GOT3 (cell line): ENCODE results near the gene SMCO4.

Experiments
- DNase-seq: peaks from one replicate; lab custom pipeline; 2025; ENCODE audit warnings: mixed read lengths; lab: John Stamatoyannopoulos, UW

Gene SMCO4

DNA sequence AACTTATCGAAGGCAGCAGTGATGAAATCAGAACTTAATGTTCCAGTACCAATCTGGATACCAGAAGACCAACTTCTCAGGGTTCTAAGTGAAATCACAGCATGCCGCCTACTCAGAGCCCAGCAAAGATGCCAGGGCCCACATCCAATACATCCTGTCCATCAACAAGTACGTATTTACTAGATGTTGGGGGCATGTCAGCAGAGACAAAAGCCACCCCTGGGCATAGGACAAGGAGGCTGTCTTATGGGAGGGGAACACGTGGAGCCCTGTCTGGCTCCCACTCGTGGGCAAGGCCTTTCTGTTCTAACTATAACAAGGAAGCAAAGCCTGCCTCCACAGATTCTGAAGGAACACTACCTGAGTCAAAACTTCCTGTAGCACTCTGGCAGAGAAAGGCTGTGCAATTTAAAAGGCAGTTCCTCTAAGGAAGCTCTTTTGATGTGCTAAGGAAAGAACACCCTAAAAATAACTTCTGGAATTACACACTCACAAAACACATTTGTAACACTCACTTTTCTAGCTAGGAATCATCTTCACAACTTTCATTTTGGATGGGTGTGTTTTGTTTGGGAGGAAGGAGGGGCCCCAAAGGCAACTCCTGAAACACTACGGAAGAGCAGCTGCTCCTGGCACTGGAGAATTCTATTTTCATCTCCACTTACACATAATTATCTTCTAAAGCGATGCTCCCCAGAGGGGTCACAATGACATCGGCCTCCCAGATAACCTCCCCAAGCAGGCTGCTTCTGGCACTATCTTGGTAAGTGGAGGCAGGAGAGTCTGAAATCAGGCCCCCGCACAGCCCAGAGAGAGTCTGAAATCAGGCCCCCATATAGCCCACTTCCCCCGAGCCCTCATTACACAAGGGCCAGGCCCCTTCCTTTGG, 14.2 kb downstream of the SMCO4 start:
- no peak for DNase-seq

DNA sequence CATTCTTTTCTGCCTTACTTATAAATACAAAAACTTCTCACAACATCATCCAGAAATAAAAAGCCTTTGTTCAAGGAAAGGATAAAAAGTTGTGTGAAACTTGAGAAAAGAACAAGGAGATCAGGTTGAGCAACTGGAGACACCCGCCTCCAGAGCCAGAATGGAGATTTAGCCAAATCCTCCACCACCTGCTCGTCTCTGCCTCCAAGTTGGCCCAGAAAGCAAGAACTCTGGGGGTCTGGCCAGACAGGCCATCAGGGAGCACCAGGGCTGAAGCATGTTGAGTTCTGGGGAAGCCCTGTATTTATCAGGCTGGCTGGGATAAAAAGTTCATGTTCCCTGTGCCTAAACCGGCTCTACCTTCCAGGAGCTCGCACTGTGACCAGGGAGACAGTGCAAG, 14.9 kb downstream of the SMCO4 start:
- DNase-seq = no peak

DNA sequence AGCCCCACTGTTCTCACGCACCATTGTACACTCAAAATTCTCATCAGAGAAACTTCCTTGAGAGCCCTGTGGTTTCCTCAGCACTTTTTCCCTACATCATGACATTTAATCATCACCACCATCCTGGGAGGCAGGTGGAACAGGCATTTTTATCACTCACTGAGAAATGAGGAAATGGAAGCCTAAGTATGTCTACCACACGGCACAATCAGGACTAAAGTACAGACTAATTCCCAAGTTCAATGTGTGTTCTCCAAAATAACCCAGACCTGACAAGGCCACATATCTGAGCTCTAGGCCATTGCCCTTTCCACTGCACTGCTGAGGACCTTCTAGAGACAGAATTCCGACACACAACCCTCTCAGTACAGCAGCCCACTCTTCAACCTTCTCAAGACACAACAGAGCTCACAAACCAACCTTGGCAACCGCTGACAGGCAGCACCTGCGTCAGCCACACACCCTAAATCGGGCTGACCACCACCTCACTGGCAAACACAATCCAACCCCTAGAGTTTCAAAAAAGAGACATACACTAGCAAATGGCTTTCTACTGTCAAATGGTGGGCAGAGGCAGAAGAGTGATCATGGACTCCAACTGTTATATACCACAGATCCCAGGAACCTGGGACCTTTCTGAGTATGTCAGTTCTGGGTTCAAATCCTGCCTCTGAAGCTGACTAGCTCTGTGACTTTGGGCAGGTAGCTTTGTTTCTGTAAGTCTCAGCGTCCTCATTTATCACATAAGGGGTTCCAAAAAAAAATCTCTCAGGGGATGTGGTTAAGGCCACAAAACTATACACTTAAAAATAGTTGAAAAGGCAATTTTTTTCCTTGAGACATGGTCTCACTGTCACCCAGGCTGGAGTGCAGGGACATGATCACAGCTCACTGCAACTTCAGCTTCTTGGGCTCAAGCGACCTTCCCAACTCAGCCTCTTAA, 16.3 kb downstream of the SMCO4 start:
- no peak for DNase-seq

DNA sequence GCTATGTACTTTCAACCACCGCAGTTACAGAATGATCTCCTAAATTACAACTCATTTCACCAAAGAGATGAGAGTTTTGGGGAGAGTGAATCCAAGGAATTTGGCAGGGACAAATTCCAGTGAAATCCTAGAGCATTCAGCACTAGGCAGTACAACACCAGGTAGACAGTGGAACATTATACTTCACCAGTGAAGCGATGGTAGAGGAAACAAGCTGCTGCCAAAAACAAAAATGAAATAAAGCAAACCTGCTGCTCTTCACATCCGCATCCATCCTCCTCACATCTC, 16.9 kb downstream of the SMCO4 start:
- no peak for DNase-seq

DNA sequence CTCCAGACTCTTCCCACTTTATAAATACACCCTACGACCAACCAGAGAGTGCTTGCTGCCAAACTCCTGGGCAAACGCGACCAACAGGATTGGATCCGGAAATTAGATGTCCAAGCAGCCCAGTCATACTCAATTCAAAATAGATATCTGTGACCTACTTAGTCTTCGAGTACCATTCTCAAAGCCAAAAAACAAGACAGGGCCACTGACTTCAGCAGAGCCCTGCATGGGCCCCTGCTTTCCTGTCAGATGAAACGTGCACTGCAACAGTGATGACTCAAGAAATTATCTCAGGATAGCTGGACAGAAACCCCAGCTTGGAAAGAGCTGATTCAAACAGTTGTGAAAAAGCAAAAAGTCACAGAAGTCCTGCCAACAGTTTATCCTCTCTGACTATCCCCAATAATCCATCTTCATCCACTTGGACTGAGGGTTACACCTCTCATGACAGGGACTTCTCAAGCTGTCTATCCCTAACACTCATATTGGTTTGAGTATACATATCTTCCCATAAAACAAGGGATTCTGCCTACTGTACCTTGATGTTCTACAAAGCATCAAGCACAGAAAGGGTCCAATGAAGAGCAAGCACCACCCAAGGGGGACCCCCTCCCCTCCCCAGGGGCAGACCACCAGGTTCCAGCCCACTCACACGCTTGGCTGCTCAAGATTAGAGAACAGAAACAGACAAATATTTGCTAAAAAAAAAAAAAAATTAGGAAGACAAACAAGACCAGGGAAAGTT, 17.4 kb downstream of the SMCO4 start:
- DNase-seq = no peak

DNA sequence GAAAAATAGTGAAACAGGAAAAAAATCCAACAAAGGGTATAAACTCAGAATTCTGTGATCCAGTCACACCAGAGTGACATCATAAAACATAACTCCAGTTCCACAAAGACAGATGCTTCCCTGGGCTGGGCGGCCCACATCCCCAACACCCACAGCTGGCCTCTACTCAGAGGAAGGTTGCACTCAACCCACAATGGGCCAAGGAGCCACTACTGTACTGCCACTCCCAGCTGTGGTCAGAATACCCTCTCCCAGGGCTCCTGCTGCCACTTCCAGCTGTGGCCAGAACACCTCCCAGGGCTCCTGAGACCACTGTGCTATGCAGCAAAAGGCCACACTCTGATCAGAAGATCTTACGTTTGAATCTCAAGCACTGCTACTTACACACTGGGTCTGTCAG, 18.3 kb downstream of the SMCO4 start:
- DNase-seq = no peak

DNA sequence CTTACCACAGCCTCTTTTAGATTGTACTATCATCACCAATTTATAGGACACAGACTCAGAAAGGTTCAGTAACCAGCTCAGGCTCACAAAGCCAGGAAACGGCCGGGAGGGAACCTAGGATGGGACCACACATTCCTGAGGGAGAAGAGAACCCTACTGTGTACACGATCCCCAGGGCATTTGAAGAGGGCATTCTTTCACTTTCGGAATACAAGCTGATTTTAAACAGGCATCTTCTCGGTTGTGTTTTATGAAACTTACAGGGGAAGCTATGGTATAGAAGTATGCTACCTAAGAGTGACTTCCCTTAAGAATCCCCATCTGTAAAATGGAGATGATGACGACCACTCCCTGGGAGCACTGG, 19.0 kb downstream of the SMCO4 start:
- DNase-seq = no peak

DNA sequence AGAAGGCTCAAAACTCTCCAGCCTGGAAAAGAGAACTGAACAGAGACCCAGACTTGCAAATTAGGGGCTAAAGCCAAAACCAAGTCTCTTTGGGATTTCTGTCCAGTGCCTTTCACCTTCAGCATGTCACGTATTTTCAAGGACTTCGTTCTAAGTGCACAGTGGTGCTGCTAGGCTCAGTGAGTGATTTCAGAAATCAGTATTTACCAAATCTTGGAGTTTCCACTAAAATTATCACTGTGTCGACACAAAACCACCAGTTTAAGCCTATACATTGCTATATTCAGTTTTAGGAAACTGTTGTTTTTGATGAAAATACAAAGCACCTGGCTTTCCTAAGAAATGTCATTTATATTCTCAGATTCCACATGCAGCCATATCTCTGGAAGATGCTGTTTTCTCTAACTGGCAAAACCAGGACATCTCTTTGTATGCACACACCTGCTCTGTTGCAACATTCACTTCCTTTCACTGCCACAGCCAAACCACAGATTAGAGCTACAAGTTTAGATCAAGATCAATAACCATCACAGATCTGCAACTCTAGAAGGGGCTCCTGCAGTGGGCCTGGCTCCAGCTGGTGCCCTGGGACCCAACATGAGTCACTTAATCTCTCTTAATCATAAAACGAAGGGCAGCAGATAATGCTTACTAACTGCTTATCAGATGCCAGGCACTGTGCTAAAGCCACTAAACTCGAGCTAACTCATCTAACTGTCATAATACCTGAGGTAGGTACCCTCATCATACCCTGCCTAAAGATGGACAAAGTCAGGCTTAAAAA, 22.3 kb downstream of the SMCO4 start:
- no peak for DNase-seq

DNA sequence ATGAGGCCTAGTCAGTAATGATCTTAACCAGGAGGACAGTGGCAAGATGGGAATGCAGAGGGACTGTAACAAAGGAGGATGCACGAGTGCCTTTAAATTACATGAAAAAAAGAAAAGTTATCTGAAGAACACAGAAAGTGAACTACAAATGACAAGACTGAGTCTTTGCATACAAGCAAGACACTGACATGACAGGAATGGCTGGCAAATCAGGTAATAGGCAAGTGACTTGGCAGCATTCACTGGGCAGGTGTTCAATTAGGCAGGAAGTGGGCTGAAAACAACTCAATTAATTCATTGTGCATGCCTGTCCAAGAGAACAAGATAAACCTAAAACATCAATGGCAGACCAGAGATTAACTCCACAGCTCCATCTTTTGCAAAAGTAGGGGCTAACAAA, 24.0 kb downstream of the SMCO4 start:
- no peak for DNase-seq

DNA sequence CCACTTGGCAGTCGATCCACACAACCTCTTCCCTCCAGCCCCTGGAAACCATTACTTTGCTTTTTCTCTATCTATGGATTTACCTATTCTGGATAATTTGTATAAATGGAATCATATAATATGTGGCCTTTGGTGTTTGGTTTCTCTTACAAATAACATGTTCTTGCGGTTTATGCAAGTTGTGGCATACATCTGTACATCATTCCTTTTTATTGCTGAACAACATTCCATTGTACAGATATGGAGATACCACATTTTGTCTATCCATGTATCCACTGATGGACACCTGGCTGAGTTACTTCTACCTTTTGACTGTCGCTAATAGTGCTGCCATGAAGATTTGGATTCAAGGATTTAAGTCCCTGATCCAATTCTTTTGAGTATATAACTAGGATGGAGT, 25.1 kb downstream of the SMCO4 start:
- no peak for DNase-seq

DNA sequence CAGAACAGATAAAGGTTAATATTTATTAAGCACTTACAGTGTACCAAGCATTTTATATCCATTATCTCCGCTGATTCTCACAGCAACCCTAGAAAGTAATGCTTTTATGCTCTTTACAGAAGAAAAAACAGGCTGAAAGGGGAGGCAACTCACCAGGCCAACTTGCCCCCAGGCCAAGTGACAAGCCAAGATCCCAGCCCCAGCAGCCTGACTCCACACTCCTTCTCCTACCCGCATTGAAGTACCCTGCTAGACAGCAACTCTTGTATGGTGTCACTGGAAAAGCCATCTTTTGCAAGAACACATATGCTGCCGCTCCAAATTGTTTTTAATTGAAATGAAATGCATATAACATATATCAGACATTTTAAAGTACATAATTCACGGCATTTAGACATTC, 25.6 kb downstream of the SMCO4 start:
- DNase-seq = no peak

DNA sequence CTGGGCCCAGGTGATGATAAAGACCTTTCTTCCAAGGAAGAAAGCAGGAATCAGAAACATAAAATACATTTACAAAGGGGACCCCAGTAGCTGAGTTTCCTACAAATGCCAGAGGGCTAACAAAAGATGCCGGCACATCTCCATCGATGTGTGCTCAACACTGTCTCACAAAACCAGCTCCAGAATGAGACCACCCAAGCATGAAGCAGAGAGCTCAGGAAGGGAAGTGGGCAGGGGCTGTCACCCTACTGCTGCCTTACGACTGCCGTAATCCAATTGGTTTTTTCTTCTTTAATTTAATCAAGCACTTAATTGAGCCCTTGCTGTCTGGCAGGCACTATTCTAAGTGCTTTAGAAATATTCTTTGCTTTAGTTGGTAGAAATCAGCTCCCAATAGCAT, 26.1 kb downstream of the SMCO4 start:
- no peak for DNase-seq

DNA sequence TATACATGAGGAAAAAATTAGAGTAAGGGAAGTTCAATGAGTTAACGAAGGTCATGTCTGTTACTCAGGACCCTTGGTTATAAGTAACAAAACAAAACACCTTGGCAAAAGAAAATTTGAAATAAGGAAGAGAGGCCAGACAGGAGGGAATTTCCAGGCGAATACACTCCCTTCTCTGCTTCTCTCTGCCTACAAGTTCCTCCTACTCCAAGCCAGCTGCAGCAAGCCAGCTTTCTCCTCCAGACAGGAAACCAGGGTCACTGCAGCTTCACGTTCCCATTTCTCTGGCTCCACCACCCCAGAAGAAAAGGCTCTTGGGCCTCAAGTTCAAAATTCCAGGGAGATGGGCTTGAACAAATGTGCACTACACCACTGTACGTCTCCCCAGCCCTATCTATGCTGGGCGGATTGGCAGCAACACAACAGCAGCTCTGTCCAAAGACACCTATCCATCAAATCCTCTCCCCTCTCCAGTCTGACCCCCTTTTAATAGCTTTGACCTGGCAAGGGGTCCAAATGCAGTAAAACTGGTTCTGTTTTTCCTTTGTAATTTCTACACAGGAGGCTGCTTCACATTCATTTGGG, 27.7 kb downstream of the SMCO4 start:
- DNase-seq = no peak

DNA sequence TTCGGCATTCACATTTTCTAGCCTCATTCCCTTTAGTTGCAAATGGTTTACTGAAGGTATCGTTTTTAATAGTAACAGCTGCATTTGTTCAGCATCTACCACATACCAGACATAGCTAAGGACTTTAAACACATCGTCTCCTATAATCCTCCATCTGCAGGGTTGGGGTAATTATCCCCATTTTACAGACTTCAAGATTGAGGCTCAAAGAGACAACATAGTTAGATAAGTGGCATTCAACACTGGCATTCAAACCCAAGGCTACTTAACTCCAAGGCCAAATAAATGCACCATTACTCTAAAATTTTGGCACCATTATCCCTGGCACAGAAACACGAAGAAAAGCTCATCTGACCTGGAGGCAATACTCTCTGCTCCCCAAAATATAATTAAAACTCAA, 28.5 kb downstream of the SMCO4 start:
- no peak for DNase-seq

DNA sequence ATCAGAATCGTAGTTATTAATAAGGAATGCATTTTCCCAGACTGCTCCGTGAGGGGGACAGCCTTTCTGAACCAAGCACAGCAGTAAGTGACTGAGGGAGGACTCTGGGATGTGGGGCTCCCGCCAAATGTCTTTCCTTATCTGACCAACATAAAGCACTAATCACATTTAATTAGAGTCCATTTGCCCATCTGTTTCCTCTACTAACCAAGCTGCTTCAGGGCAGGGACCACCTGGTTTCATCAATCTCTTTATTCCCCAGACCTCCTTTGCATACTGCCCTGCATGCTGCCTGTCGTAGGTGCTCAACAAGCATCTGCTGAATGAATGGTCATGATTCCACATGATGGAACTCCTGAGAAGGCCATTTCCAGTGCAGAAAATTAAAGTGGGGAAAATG, 29.4 kb downstream of the SMCO4 start:
- DNase-seq = no peak

DNA sequence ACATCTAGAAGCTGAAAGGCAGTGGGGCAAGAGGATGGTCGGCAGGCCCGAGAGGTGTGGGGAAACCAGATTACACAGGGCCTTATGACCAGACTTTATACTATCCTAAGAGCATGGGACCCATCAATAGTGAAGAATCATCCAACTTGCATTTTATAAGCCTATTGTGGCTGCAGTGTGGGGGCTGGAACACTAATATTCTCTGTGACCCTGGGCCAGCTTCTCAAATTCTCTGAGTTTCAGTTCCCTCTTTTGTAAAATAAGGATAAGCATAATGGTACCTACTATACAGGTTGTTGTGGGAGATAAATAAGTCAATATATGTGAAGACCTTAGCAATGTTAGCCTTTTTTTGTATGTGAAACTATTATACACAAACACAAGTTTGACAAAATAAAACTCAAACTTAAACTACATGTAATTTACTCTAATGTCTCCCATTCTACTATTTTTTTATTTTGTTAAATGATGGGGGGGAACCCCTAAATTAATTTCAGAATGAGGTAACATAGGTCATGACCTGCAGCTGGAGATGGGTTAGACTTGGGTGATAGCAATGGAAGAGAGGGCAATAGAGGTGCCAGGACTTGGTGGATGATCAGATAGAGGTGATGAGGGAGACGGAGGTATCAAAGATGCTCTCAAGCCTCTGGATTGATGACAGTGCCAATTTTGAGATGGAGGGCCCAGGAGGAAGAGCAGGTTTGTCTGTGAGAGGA, 30.1 kb downstream of the SMCO4 start:
- no peak for DNase-seq

DNA sequence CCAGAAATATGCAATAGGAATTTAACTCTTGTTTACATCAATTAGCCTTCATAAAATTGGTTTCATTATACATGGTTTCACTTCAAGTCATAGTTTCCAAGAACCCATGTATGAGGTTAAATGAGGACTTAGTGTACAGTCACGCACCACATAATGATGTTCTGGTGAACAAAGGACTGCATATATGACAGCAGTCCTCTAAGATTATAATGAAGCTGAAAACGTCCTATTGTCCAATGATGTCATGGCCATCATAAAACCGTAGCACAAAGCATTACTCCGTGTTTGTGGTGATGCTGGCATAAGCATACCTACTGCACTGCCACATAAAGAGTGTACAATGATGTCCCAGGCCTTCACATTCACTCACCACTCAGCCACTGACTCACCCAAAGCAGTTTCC, 31.1 kb downstream of the SMCO4 start:
- DNase-seq = no peak

DNA sequence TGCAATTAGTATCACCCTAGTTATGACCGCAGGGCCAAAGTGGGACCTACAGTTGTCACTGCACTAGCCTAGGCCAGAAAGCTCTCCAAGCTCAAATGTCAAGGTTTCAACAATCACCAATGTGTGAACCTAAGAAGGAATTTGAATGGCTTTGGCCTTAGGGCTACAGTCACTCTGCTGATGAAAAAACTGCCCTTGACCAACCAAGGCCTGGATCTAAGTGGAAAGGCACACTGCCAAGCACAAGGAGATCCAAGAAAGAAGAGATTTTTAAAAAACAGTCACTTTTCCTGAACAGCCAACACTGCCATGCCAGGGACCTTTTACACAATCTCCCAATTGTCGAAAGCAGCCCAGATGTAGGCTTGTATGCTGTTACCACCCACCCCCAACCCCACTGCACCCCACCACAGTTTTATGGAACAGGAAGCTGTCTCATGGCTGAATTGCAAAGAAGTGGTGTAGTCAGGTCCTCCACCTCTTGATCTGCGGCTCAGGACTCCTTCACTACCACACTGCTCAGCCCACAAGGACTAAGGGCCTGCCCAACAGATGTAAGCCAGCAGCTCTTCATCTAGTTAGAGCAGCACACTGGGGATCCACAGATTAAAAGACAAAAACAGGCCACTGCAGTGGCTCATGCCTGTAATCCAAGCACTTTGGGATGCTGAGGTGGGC, 32.9 kb downstream of the SMCO4 start:
- no peak for DNase-seq

DNA sequence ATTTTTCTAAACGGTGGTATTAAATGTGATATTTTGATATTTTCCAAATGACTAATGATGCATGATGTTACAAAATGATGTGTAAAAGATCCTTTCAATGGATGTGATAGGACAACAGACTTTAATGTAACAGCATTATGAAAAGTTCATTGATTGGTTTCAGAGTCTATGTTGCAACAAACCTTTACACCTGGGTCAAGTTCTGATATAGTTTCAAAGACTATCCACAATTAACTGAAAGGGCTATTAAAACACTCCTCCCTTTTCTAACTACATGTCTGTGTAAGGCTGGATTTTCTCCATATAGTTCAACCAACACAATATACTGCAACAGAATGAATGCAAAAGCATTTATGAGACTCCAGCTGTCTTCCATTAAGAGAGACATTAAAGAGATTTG, 35.7 kb downstream of the SMCO4 start:
- DNase-seq = no peak

DNA sequence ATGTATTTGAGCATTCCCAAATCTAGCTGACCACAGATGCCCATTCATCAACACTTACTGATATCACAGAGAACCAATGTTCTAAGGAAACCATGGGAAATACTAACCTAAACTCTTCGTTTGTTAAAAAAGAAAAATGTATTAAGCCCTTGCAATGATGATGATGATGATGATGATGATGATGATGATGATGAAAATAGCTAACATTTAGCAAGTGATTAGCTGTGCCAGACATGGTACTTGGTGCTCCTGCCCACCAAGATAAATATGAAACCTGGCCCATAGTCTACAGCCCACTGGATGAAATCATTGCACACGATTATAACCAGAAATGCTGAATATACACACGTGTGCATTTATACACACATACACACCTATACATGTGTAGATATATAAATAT, 37.5 kb downstream of the SMCO4 start:
- no peak for DNase-seq
